PC-3 (cell line): ENCODE results near the gene PDLIM7. TPM values are rescaled to one million over a fixed set of nuclear protein-coding genes. Genes with fewer than 3 reads are reported as not detected.

Experiments used
- ATAC-seq: fragments of 200-7000 bp; cut with Tn5 transposase; 2 replicates; pipeline ENCODE4 v1.9.1; 2020; ENCODE audit warnings: mild to moderate bottlenecking, moderate library complexity
- BruUV-seq: library from RNA; stranded (reverse); fragments of 400-500 nt; replicated peaks from 2 replicates; lab custom pipeline; 2021; lab: Mats Ljungman, UMichigan
- CTCF ChIA-PET: fragments of 300-600 bp; sonication (Branson Sonifier 250); formaldehyde crosslinking; loops from one replicate; lab custom pipeline; 2022; ENCODE audit warnings: antibody characterized with exemption; lab: Charles Lee
- POLR2A ChIA-PET: fragments of 300-600 bp; sonication (Branson Sonifier 250); formaldehyde crosslinking; loops from one replicate; lab custom pipeline; 2022; ENCODE audit warnings: antibody characterized with exemption; ENCODE audit not compliant: unreplicated experiment; lab: Charles Lee
- DNase-seq: peaks from one replicate; pipeline ENCODE4 v3.0.0-alpha.2; 2015
- H2AFZ ChIP-seq: fragments of 300-600 bp; sonication (generic); 2 replicates; pipeline ENCODE4 v1.6.0; 2016; ENCODE audit warnings: antibody characterized with exemption, low read length
- H3F3A ChIP-seq: fragments of 300-600 bp; sonication (generic); one replicate; pipeline ENCODE4 v1.6.0; 2017; ENCODE audit warnings: antibody characterized with exemption, low read length, control low read depth, mild to moderate bottlenecking; ENCODE audit not compliant: unreplicated experiment
- H3K27ac ChIP-seq: fragments of 300-600 bp; sonication (generic); 2 replicates; pipeline ENCODE4 v1.5.1; 2016; ENCODE audit warnings: mild to moderate bottlenecking, low read length
- H3K27me3 ChIP-seq: fragments of 300-600 bp; sonication (generic); 2 replicates; pipeline ENCODE4 v1.6.1; 2016; ENCODE audit warnings: low read length, mixed read lengths
- H3K36me3 ChIP-seq: fragments of 300-600 bp; sonication (generic); 2 replicates; pipeline ENCODE4 v1.6.1; 2016; ENCODE audit warnings: low read depth, mixed run types, low read length, mixed read lengths
- H3K4me1 ChIP-seq: fragments of 300-600 bp; sonication (generic); 2 replicates; pipeline ENCODE4 v1.5.1; 2016; ENCODE audit warnings: low read length; ENCODE audit not compliant: insufficient read depth
- H3K4me2 ChIP-seq: fragments of 300-600 bp; sonication (generic); 2 replicates; pipeline ENCODE4 v1.6.0; 2016; ENCODE audit warnings: low read length
- H3K4me3 ChIP-seq: fragments of 300-600 bp; sonication (generic); 2 replicates; pipeline ENCODE4 v1.5.1; 2016; ENCODE audit warnings: mild to moderate bottlenecking, low read length, mixed read lengths
- H3K79me2 ChIP-seq: fragments of 300-600 bp; sonication (generic); 2 replicates; pipeline ENCODE4 v1.6.1; 2017; ENCODE audit warnings: low read length, mixed read lengths
- H3K9ac ChIP-seq: fragments of 300-600 bp; sonication (generic); 2 replicates; pipeline ENCODE4 v1.6.0; 2016; ENCODE audit warnings: mild to moderate bottlenecking, low read length
- H3K9me2 ChIP-seq: fragments of 300-600 bp; sonication (generic); replicated peaks from 2 replicates; pipeline ENCODE4 v1.6.1; 2016; ENCODE audit warnings: mixed run types, low read length, mixed read lengths
- H3K9me3 ChIP-seq: fragments of 300-600 bp; sonication (generic); 2 replicates; pipeline ENCODE4 v1.6.1; 2016; ENCODE audit warnings: low read length, mixed read lengths
- H4K20me1 ChIP-seq: fragments of 300-600 bp; sonication (generic); 2 replicates; pipeline ENCODE4 v1.6.1; 2016; ENCODE audit warnings: low read length, mixed read lengths
- CTCF ChIP-seq: fragments of 300-600 bp; sonication (generic); conservative IDR thresholded peaks from 2 replicates; pipeline ENCODE4 v1.5.1; 2017; ENCODE audit warnings: antibody characterized with exemption, low read depth, mild to moderate bottlenecking, low read length
- EZH2 ChIP-seq: fragments of 300-600 bp; sonication (generic); IDR thresholded peaks from one replicate; pipeline ENCODE4 v1.6.1; 2017; ENCODE audit warnings: antibody characterized with exemption, mild to moderate bottlenecking, low read length; ENCODE audit not compliant: unreplicated experiment
- EZH2phosphoT487 ChIP-seq: fragments of 300-600 bp; sonication (generic); IDR thresholded peaks from 2 replicates; pipeline ENCODE4 v1.6.1; 2018; ENCODE audit warnings: mild to moderate bottlenecking, antibody characterized with exemption, low read length, borderline replicate concordance
- intact Hi-C: fragments of 100-400 bp; cut with micrococcal nuclease; formaldehyde crosslinking; loops from 2 replicates; pipeline ENCODE4 v1.9.0; 2023
- total RNA-seq: library from RNA; depleted of rRNA; stranded (reverse); fragments of >200 nt; gene quantifications from 2 replicates; pipeline ENCODE4 v1.2.3, GENCODE V29; 2014

PDLIM7 gene
- total RNA-seq, 1 experiment from 2014 or later = 159 TPM

GRCh38 chr5:177491429-177491945, 5.9 kb downstream of the PDLIM7 start:
- Histone ChIP-seq H3K9me3 (no peaks in the 10 kb centered on the region), H3K4me3 (no peak overlapping the region), H3K9ac (no peak overlapping the region), H3K4me1 (peaks cover 36% of the 10 kb centered on the region), H3F3A (peaks cover 4% of the 10 kb centered on the region), H3K79me2 (peaks cover 38% of the 10 kb centered on the region), H3K27ac (no peak overlapping the region), H4K20me1 (peaks cover 8% of the 10 kb centered on the region; the same call in 1 of the 2 replicates), H2AFZ (no peak overlapping the region), H3K4me2 (no peak overlapping the region), H3K9me2 (no peaks in the 10 kb centered on the region), H3K27me3 (no peaks in the 10 kb centered on the region), H3K36me3 (peaks cover 56% of the 10 kb centered on the region)
- DNase-seq (peak; percentile 38), ATAC-seq (no peak)
- TF ChIP-seq EZH2 (no peak), CTCF (peak; percentile 72), EZH2phosphoT487 (no peak)
- ChIA-PET POLR2A (no interaction called here), CTCF (no interaction called here)
- intact Hi-C loops = no loop called here
- BruUV-seq = no TSS peak

- Histone ChIP-seq H4K20me1 (peaks cover 8% of the 10 kb centered on the region; the same call in 1 of the 2 replicates), H3K4me2 (no peak overlapping the region), H3K27ac (no peak overlapping the region), H3K9ac (no peak overlapping the region), H3K79me2 (peaks cover 33% of the 10 kb centered on the region), H3F3A (peaks cover 4% of the 10 kb centered on the region), H3K36me3 (peaks cover 56% of the 10 kb centered on the region), H3K4me3 (no peak overlapping the region), H3K4me1 (peaks cover 31% of the 10 kb centered on the region), H3K27me3 (no peaks in the 10 kb centered on the region), H2AFZ (no peak overlapping the region), H3K9me2 (no peaks in the 10 kb centered on the region), H3K9me3 (no peaks in the 10 kb centered on the region)
- TF ChIP-seq EZH2 (no peak), EZH2phosphoT487 (no peak), CTCF (no peak)
- DNase-seq = no peak
- ATAC-seq = no peak
- CTCF ChIA-PET = no interaction called here
- BruUV-seq = no TSS peak
- intact Hi-C loops = no loop called here
- POLR2A ChIA-PET = no interaction called here
Measured at GRCh38 chr5:177490992-177491391, 6.4 kb downstream of the PDLIM7 start.

GRCh38 chr5:177490311-177490991, 7.0 kb downstream of the PDLIM7 start:
- Histone ChIP-seq H3K4me1 (peaks cover 25% of the 10 kb centered on the region), H3K27me3 (no peaks in the 10 kb centered on the region), H3K79me2 (peaks cover 27% of the 10 kb centered on the region), H3K36me3 (peaks cover 56% of the 10 kb centered on the region), H3K27ac (no peak overlapping the region), H3K4me3 (no peak overlapping the region), H3K4me2 (no peak overlapping the region), H4K20me1 (peaks cover 4% of the 10 kb centered on the region; the same call in 1 of the 2 replicates), H3K9me3 (no peaks in the 10 kb centered on the region), H2AFZ (no peak overlapping the region), H3K9ac (no peak overlapping the region), H3K9me2 (no peaks in the 10 kb centered on the region), H3F3A (no peaks in the 10 kb centered on the region)
- ChIA-PET CTCF (no interaction called here), POLR2A (no interaction called here)
- ATAC-seq (no peak), DNase-seq (no peak)
- no peak for TF ChIP-seq EZH2
- no peak for TF ChIP-seq CTCF
- TF ChIP-seq EZH2phosphoT487 = no peak
- no TSS peak for BruUV-seq
- intact Hi-C loops = no loop called here
